ENCODE measurements around the gene FBXW5.

- TF ChIP-seq EZH2 (IDR thresholded peaks at IDR 0.05; ENCODE audit: low read depth, unreplicated experiment) (no peak), CTCF (conservative IDR thresholded peaks at IDR 0.05; ENCODE audit: low read depth in 2 of 2) (no peak), POLR2AphosphoS5 (IDR thresholded peaks at IDR 0.05; ENCODE audit: low read depth) (no peak), ZNF331 (CRISPR knock-in tag; IDR thresholded peaks at IDR 0.05; ENCODE audit: low read depth) (no peak), EZH2phosphoT487 (IDR thresholded peaks at IDR 0.05; ENCODE audit: unreplicated experiment) (no peak)
- TF ChIP-seq, protein P1, sequence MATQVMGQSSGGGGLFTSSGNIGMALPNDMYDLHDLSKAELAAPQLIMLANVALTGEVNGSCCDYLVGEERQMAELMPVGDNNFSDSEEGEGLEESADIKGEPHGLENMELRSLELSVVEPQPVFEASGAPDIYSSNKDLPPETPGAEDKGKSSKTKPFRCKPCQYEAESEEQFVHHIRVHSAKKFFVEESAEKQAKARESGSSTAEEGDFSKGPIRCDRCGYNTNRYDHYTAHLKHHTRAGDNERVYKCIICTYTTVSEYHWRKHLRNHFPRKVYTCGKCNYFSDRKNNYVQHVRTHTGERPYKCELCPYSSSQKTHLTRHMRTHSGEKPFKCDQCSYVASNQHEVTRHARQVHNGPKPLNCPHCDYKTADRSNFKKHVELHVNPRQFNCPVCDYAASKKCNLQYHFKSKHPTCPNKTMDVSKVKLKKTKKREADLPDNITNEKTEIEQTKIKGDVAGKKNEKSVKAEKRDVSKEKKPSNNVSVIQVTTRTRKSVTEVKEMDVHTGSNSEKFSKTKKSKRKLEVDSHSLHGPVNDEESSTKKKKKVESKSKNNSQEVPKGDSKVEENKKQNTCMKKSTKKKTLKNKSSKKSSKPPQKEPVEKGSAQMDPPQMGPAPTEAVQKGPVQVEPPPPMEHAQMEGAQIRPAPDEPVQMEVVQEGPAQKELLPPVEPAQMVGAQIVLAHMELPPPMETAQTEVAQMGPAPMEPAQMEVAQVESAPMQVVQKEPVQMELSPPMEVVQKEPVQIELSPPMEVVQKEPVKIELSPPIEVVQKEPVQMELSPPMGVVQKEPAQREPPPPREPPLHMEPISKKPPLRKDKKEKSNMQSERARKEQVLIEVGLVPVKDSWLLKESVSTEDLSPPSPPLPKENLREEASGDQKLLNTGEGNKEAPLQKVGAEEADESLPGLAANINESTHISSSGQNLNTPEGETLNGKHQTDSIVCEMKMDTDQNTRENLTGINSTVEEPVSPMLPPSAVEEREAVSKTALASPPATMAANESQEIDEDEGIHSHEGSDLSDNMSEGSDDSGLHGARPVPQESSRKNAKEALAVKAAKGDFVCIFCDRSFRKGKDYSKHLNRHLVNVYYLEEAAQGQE (IDR thresholded peaks at IDR 0.05; ENCODE audit: unreplicated experiment): no peak
Observed at GRCh38 chr9:136971746-136972145, 27.2 kb upstream of the FBXW5 start.
